ENCODE results near the gene C1QL4. TPM values are rescaled to one million over a fixed set of nuclear protein-coding genes. Genes with fewer than 3 reads are reported as not detected.
"Not testable (repeated sequence)": the region's sequence is repeated elsewhere in the genome, so short reads cannot be mapped to it uniquely, and the experiment has no call there.

C1QL4 gene
- total and polyA plus RNA-seq, 2 of the 8 experiments (the other 6 are each of a cell fraction or from before 2014, with no cell fraction given), result 0.28 to 0.63 TPM

DNA sequence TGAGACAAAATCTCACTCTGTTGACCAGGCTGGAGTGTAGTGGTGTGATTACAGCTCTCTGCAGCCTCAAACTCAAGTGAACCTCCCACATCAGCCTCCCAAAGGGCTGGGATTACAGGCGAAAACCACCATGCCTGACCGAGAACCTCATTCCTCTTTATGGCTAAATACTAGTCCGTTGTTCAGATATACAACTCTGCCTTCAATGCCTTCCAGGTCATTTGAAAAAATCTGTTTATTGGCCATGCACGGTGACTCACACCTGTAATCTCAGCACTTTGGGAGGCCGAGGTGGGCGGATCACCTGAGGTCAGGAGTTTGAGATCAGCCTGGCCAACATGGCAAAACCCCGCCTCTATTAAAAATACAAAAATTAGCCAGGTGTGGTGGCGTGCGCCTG lies 43.2 kb upstream of the C1QL4 start:
- not testable (repeated sequence) for H3K27me3 ChIP-seq (replicated peaks in 1 of 4; ENCODE audit: control insufficient read depth in 3 of 4, extremely low read depth in 1 of 4, insufficient read depth in 3 of 4, low read length in 3 of 4); H4K8ac ChIP-seq (ENCODE audit: extremely low read depth, insufficient read depth, low read length); H3K79me1 ChIP-seq (ENCODE audit: low read depth, low read length); H3K9ac ChIP-seq (replicated peaks in 1 of 4; ENCODE audit: extremely low read depth in 1 of 4, low read depth in 3 of 4, low read length in 3 of 4); H3K4me1 ChIP-seq (replicated peaks in 1 of 4; ENCODE audit: control insufficient read depth in 3 of 4, insufficient read depth in 4 of 4, low read length in 3 of 4); H2BK12ac ChIP-seq (ENCODE audit: low read depth, low read length); H2BK15ac ChIP-seq (ENCODE audit: low read length); H3K18ac ChIP-seq (ENCODE audit: extremely low read depth, low read length); H3K36me3 ChIP-seq (ENCODE audit: control insufficient read depth in 2 of 4, insufficient read depth in 4 of 4, low read length in 3 of 4); H3K23me2 ChIP-seq (ENCODE audit: low read depth, low read length); H3K23ac ChIP-seq (ENCODE audit: insufficient read length); H3K4me3 ChIP-seq (ENCODE audit: extremely low read depth in 1 of 4, insufficient read depth in 2 of 4, low read depth in 3 of 4, low read length in 4 of 4); H3K56ac ChIP-seq (replicated peaks; ENCODE audit: insufficient read length, low read depth, low read length); H3K27ac ChIP-seq (ENCODE audit: low read depth, low read length); DNase-seq (ENCODE audit: low read depth in 1 of 2, low spot score in 2 of 2); H3K14ac ChIP-seq (ENCODE audit: insufficient read length); H4K91ac ChIP-seq (replicated peaks; ENCODE audit: insufficient read length, low read length); H2BK120ac ChIP-seq (replicated peaks; ENCODE audit: low read depth, low read length); H2AFZ ChIP-seq (ENCODE audit: low read length); H4K5ac ChIP-seq (ENCODE audit: insufficient read length, low read depth, low read length); H2BK5ac ChIP-seq (ENCODE audit: low read depth, low read length); H2AK5ac ChIP-seq (ENCODE audit: low read depth, low read length); H3K9me3 ChIP-seq (ENCODE audit: insufficient read depth in 2 of 2, low read depth in 1 of 2, low read length in 1 of 2); FAIRE-seq; H3K4me2 ChIP-seq (ENCODE audit: insufficient read depth in 1 of 2, low read depth in 2 of 2, low read length in 2 of 2); H2BK20ac ChIP-seq (ENCODE audit: low read length); H4K20me1 ChIP-seq (replicated peaks in 1 of 2; ENCODE audit: control insufficient read depth in 1 of 2, insufficient read depth in 2 of 2, low read length in 2 of 2); H3K4ac ChIP-seq (replicated peaks; ENCODE audit: insufficient read length, low read depth, low read length)
- CTCF ChIA-PET (ENCODE audit: partially characterized antibody), result interaction anchor here (0.5 to 2.4 kb wide), 3 partner anchors 9 to 28 kb away, joined by 3 to 14 read pairs (median 4); no protein-coding TSS in a partner anchor
- POLR2A ChIA-PET (ENCODE audit: partially characterized antibody), result interaction anchor here (0.9 to 1.5 kb wide), 2 partner anchors 9 to 199 kb away, joined by 5 to 6 read pairs; no protein-coding TSS in a partner anchor
- WGBS, 2 experiments (ENCODE audit: extremely low coverage in 1 of 2, insufficient coverage in 1 of 2, insufficient read length in 1 of 2, insufficient replicate concordance in 2 of 2, low coverage in 1 of 2, low lambda C conversion rate in 2 of 2, missing lambda C conversion rate in 1 of 2), result 89% methylated on average over 9 of the region's 9 CpGs; no CpG with 5 or more reads in 1 of the 2 experiments
- peaks cover 0 to 47% of the 10 kb centered on the region in 2 experiments; a peak in 2 of 4 replicates for H3K79me2 ChIP-seq (ENCODE audit: control insufficient read depth in 1 of 2, insufficient read depth in 2 of 2, low read length in 2 of 2)

All from H1 (cell line).